ENCODE measurements around the gene TNNC2.
"Not testable (repeated sequence)": the region's sequence is repeated elsewhere in the genome, so short reads cannot be mapped to it uniquely, and the experiment has no call there.

TNNC2 gene

DNA sequence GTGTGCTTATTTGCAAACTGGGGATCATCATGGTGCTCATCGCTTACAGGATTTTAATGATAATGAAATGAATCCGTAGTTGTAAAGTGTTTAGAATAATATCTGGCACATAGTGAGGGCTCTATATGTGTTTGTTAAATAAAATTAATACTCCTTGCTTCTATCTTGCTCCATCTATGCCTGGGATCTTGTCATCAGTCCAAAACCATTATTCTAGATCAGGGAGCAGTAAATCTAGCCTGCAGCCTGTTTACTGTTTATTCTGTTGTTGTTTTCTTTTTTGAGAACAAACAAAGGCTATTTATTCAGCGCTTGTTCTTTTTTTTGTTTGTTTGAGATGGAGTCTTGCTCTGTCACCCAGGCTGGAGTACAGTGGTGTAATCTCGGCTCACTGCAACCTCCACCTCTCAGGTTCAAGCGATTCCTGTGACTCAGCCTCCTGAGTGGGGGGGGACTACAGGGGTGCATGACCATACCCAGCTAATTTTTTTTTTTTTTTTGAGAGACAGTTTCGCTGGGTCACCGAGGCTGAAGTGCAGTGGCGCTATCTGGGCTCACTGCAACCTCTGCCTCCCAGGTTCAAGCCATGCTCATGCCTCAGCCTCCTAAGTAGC is 22.0 kb upstream of the TNNC2 start:
- DNase-seq (ENCODE audit: low read depth) = no peak

DNA sequence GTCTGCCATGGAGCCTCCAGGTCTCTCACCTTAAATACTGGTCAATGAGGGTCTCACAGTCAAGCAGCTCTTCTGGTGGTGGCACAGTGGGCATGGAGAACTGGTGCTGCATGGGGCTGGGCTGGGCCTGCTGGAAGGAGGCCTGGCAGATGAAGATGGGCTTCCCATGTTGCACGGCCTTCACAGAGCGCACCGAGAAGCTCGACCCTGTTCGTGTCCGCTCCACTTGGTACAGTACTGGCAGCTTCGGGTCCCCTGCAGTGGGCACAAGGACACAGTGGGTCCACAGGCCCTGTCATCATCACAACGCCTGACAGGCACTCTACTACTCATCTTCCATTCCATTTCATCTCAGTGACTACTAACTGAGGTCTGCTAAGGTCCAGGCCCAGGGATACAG is 21.3 kb upstream of the TNNC2 start:
- no peak for DNase-seq (ENCODE audit: low read depth)

DNA sequence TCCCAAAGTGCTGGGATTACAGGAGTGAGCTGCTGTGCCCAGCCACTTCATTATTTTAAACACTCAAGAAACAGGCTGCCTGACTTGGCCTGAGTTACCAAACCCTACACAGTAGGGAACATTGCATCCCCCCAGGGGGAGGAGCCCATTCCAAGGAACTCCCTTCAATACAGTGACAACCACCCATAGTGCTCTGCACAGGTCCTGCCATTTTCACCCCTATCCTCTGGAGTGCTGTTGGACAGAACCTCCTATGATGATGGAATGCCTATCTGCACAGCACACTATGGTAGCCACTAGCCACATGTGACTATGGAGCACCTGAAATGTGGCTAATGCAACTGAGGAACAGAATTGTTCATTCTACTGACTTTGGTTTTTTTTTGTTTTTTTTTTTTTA is 18.3 kb upstream of the TNNC2 start:
- DNase-seq (ENCODE audit: low read depth) = no peak

DNA sequence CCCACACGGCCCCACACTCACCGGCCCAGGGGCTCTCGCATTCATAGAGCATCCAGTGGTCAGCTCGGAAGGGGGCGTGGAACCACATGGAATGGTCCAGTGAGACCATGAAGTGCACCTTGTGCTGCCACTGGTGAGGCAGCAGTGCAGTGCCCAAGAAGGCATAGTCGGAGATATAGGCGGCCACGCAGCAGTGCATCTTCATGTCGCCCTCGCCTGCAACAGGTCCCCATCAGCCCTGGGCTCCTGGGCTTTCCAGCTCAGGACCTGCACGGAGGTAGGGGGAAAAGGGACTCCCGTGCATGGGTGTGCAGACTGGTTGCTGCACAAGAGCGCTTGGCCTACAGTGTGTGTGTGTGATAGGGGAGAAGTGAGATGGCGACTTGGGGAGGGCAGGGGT is 16.4 kb upstream of the TNNC2 start:
- DNase-seq (ENCODE audit: low read depth) = no peak

DNA sequence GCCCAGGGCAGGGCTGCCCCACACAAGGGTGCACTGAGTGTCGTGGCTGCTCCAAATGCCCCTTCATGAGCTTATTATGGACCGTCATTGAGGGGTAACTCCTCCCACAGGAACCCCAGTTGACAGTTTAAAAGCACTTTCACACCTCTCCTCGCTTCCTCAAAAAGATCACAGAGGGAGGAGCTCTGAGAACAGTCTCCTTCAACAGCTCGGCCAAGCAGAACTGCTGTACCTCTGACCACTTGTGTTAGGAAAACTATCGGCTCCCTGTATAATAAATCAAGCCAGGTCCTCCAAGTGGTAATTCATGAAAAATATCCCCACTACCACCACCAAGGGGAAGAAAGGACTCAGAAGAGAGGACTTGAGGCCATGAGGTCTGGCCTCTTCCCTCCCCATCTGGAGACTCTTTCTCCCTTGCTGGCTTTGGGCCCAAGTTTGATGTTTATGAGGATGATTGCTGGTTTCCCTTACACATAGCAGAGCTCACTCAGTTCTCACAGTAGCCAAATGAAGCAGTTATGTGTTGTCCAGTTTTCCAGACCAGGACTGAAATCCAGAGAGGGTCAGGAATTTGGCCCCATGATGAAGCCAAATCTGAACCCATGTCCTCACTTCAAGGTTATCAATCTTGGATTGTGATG is 15.2 kb upstream of the TNNC2 start:
- DNase-seq (ENCODE audit: low read depth) = peak; percentile 75

DNA sequence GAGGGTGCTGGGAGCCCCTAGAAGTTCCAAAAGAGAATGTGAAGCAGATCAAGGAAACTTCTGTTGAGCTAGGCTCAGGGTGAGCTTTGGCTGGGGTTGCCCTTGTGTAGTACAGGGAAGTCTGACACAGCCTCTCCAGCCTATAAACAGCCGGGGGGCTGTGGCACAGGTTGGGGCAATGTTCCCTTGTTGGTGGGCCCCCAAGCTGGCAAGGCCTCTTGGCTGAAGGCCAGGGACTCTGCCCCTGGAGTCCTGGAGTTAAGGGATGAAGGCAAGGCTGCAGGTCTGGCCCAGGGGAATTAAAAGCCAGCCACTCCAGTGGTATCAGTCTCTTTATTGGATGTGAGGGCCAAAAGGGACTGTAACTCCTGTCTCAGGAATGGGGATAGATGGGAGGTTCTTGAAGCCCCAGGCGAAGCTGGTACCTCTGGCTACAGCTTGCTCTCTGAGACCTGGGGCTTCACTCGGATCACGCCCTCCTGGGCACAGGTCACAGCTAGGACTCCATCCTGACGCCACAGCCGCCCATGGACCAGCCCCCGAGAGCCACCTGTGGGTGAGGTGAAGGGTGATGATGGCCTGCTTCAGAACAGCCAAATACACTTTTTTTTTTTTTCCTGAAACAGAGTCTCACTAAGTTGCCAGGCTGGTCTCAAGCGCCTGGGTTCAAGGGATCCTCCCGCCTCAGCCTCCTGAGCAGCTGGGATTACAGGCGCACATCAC is 14.5 kb upstream of the TNNC2 start:
- no peak for DNase-seq (ENCODE audit: low read depth)

DNA sequence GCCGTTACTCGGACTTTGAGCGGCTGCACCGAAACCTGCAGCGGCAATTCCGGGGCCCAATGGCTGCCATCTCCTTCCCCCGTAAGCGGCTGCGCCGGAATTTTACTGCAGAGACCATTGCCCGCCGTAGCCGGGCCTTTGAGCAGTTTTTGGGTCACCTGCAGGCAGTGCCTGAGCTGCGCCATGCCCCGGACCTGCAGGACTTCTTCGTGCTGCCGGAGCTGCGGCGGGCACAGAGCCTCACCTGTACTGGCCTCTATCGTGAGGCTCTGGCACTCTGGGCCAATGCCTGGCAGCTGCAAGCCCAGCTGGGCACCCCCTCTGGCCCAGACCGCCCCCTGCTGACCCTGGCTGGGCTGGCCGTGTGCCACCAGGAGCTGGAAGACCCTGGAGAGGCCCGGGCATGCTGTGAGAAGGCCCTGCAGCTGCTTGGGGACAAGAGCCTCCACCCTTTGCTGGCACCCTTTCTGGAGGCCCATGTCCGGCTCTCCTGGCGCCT is 13.6 kb upstream of the TNNC2 start:
- no peak for DNase-seq (ENCODE audit: low read depth)

DNA sequence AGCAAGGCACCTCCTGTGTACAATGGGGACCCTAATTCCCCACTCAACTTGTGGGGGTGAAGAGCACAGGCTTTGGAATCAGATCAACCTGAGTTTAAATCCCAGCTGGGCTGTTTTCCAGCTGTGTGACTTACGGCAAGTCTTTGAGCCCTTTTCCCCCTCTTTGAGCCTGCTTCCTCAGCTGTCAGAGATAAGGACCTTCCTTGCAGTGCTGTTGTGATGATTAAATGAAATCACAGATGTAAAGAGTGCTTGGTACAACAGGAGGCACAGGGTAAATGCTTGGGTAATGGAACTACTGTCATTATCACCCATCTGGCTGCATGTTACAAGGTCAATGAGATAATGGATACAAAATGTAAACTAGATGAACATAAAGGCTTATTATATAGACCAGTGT is 9.7 kb upstream of the TNNC2 start:
- DNase-seq (ENCODE audit: low read depth) = no peak

DNA sequence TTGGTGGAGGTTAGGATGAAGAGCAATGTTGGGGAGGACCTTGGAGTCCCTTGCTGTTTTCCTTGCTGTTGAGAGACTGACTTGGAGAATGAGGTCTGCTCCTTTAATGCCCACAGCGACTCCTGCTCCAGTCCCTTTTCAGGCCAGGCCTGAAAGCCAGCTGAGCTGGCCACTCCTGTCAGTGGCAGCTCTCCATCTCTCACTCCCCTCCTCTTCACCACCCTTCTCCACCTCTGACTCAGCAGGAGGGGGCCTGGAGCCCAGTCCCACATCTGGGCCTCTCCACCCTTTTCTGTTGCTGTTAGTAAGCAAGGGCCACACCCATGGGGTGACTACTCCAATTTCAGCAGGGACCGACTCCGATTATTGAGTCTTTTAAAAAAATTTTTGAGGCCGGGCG is 8.7 kb upstream of the TNNC2 start:
- DNase-seq (ENCODE audit: low read depth) = peak; percentile 66

DNA sequence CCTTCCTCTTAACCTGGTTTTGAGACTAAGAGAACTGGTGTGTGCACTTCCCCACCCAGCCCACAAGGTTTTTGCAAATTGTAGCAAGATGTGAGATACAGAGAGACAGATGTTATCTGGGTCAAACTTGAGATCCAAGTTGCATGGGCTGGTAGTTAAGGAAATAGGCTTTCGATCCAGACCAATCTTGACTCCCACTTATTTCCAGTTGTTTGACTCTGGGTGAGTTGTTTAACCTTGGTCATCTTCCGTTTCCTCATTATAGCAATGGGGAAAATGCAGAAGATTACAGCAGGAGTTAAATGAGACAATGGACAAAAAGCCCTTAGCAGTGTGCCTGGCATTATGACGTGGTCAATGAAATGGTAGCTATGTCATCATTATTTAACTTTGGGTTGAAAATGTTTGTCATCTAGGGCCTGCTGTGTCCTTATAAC is 8.2 kb upstream of the TNNC2 start:
- no peak for DNase-seq (ENCODE audit: low read depth)

DNA sequence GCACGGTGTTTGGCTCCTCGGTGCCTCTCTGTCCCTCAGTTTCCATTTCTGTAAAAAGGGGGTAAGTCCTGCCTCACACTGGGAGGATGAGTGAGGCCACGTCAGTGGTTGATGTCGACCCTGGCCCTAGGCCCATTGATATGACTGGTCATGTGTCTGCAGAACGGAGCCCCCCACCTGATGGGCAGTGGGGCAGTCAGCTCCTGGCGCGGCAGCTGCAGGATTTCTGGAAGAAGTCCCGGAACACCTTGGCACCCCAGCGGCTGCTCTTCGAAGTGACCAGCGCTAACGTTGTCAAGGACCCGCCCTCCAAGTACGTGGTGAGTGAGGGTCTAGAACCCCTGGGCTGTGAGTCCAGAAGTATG is 7.7 kb upstream of the TNNC2 start:
- DNase-seq (ENCODE audit: low read depth) = no peak

DNA sequence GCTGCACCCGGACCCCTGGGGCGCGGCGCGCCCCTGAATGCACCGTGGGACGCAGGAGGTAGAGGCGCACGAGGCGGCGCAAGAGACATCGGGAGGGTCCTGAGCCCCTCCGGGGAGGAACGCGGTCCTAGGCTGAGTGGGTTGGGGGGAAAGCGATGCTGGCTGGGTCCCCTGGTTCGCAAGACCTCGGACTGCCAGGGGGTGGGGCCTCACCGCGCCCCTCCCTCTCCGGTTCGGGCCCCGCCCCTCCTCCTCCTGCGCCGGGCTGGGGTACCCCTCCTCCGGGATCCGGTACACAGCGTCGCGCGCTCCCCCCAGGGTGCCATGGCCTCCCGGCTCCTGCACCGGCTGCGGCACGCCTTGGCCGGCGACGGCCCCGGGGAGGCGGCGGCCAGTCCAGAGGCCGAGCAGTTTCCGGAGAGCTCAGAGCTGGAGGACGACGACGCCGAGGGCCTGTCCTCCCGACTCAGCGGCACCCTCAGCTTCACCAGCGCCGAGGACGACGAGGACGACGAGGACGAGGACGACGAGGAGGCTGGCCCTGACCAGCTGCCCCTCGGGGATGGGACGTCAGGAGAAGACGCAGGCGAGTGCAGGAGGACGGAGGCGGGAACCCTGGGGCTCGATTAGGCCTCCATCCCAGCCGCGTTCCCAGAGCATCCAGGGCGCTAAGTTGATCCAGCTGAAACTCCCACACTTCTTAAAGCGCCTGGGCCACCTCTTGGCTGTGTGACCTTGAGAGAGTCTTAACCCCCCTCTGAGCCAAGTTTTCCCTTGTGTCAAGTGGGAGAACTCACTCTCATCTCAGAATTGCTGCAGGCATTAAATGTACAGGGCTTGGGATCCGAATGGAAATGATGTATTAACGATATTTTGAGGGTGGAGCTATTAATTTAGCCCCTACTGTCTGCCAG is 7.0 kb upstream of the TNNC2 start:
- peak; percentile 75 for DNase-seq (ENCODE audit: low read depth)

DNA sequence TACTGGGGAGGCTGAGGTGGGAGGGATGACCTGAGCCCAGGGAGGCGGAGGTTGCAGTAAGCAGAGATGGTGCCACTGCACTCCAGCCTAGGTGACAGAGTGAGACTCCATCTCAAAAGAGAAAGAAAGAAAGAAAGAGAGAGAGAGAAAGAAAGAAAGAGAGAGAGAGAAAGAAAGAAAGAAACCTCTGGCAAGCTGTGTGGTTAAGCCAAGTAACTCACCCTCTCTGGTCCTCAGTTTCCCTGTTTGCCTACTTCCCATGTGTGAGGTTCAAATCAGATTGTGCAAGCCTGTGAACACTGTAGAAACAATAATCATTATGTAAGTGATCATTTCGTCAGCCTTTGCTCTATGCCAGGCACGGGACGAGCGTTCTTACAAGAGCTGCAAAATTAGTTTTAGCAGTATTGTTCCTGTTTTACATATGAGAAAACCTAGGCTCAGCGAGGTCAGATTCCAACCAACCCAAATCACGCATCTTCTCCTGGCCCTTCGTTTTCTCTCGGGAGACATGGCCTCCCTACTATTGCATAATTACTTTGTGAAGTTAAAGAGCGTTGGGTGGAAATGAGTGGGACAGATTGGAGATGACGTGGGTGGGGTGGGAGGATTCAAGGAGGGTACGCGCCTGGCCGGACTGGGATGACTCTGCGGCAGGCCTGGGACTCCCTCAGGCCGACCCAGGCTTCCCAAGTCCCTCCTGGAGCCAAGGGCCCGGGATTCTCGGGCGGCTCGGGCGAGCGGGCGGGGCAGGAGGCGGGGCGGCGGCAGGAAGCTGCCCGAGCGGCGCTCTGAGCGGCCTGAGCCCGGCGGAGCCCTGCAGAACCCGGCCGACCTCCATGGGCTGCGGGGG is 6.1 kb upstream of the TNNC2 start, which contains the start of gene SNX21:
Gene SNX21, plus strand, starts transcription at position 770 of the 853 bp plus-strand sequence. CDS start 121 bp downstream, outside the sequence.
- DNase-seq (ENCODE audit: low read depth) = peak; percentile 97

DNA sequence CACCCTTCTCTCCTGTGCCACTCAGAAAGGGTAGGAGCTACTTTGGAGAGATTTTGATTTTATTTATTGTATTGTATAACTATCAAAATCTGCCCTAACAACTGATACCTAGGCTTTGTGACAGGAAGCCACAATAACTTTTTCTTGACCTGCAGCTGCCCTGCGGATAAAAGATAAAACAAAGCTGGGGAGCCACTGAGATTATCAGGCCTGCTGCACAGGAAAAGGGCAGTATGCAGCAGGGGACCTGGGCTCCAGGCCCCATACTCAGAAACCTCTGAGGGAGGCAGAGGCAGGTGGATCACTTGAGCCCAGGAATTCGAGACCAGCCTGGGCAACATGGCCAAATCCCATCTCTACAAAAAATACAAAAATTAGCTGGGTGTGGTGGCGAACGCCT is 5.5 kb upstream of the TNNC2 start:
- no peak for DNase-seq (ENCODE audit: low read depth)

DNA sequence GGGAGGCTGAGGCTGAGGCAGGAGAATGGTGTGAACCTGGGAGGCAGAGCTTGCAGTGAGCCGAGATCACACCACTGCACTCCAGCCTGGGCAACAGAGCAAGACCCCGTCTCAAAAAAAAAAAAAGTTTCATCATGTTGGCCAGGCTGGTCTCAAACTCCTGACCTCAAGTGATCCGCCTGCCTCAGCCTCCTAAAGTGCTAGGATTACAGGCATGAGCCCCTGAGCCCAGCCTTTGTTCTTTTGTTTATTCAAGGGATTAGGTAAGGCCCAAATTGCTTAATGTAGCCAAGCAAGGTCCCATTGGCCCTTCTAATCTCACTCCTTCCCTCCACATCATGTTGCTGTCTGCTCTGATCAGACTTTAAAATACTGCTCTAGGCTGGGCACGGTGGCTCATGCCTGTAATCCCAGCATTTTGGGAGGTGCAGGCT is 2.6 kb upstream of the TNNC2 start:
- not testable (repeated sequence) for DNase-seq (ENCODE audit: low read depth)

DNA sequence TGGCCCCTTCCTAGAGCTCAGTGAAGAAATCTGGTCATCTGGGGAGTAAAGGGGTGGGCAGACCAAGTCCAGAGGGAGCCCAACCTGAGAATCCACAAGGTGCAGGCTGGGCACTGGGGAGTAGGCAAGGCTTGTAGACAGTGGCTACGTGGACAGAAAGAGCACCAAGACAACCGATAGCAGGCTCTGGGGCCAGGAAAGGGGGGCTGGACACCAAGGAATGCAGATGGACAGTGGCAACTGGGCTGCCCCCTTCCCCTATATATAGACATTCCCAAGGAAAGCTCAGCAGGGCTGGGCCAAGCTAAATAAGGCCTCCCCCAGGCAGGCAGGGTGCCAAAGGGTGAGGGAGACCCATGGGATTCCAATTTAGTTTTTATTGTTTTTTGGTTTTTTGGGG is 1.5 kb upstream of the TNNC2 start:
- DNase-seq (ENCODE audit: low read depth) = peak; percentile 63

DNA sequence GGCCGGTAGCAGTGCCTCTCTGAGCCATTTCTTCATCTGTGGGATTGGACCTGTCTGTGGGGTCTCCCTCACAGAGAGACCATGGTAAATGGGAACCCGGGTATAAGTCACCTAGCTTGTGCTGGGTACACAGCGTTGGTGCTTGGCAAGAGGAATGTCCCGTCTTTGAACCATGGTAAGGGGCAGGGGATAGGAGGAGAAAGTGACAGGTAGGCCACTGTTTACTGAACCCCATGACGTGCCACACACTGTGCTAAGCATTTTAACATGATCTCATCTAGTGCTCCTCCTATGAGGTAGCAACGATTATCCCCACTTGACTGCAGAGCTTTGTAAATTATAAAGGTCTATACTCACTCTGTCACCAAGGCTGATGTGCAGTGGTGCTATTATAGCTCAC is 600 bp upstream of the TNNC2 start:
- DNase-seq (ENCODE audit: low read depth) = no peak

DNA sequence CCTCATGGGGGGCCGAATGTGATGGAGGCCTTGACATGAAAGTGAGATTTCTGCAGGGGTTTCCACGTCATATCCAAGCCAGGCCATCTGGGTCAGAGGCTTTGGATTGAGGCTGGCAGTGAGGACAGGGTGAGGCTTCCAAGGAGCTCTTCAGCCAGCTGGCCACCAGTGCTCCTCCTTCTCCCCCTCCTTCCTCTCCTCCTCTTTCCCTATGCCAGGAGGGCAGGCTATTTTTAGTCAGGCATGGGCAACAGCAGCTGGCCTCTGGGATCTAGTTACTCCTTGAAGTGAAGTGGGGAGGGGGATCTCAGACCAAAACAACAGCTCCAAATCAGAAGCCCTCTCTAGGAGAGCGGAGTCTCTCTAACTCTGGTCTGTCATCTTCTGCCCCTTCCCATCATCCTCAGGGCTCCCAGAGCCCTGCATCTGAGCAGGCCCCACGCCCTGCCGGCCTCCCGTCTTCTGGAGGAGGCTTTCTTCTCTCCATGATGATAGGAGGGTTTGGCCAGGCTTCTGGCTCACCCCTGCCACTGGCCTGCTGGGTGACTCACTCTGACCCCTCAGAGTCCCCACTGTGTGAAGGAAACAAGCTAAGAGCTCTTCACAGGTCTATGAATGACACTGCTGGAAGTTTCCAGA is 612 bp downstream of the TNNC2 start:
- DNase-seq (ENCODE audit: low read depth) = peak; percentile 54

DNA sequence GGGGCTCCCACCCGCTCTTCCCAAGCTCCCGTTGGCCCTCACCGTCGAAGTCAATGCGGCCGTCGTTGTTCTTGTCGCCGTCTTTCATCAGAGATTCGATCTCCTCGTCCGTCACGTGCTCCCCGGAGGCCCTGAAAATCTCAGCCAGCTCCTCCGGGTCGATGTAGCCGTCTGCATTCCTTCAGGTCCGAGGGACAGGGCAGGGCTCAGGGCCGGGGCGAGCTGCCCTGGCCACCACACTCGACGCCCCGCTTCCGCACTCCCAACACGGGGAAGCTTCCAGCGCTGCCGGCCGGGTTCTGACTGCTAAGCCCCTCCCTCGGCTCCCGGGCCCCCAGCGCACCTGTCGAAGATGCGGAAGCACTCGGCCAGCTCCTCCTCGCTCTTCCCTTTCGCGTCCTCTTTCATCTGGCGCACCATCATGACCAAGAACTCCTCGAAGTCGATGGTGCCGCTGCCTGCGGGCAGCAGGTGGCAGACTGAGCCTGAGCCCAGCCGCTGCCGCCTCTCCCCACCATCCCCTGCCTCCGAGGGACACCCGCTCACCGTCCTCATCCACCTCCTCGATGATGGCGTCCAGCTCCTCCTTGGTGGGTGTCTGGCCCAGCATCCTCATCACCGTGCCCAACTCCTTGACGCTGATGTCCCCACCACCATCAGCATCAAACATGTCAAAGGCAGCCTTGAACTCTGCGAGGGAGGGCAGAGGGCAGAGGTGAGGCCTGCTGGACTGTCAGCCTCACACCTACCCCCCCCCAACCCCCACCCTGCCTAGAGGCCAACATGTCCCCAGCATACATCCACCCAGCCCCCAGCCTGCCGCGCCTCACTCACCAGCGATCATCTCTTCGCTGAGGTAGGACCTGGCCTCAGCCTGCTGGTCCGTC is 2.9 kb downstream of the TNNC2 start:
- peak; percentile 52 for DNase-seq (ENCODE audit: low read depth)

DNA sequence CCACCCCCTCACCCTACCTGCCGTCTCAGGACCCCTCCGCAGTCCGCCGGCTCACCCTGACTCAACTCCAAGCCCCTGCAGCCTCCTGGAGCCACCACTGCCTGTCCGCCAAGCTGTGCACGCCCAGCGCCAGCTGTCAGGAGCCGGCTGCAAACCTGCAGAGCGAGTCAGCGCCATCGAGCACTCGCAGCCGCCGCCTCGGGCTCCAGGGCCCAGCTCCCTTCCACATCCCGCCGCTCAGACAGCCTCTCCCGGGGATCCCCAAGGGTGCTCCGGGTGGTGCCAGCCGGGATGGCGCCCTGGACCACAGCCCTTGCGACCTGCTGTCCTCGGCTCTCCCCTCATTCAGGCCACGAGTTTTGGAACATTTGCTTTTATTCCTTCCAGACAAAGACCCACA is 4.3 kb downstream of the TNNC2 start:
- DNase-seq (ENCODE audit: low read depth) = peak; percentile 54

Data from EH (cell line).